Measurements from ENCODE around the gene TMPRSS2.

TMPRSS2 gene

GRCh38 chr21:41507521-41508414 is at the start of gene TMPRSS2:
Gene TMPRSS2 (minus strand): TSS chr21:41508158. CDS start chr21:41498133, 10,025 bp downstream.
- DNase-seq (ENCODE audit: low read depth in 2 of 2), result no peak

GRCh38 chr21:41555057-41555456 is 47.1 kb upstream of the TMPRSS2 start:
- no peak for DNase-seq (ENCODE audit: low read depth in 2 of 2)

GRCh38 chr21:41552254-41552653 is 44.3 kb upstream of the TMPRSS2 start:
- no peak for DNase-seq (ENCODE audit: low read depth in 2 of 2)

- no peak for DNase-seq (ENCODE audit: low read depth in 2 of 2)
These were observed 40.8 kb upstream of the TMPRSS2 start for GRCh38 chr21:41548781-41549180.

GRCh38 chr21:41547111-41547510 is 39.2 kb upstream of the TMPRSS2 start:
- DNase-seq (ENCODE audit: low read depth in 2 of 2), result no peak

- DNase-seq (ENCODE audit: low read depth in 2 of 2), result no peak
These were observed 37.8 kb upstream of the TMPRSS2 start for GRCh38 chr21:41545500-41546359.

- no peak for DNase-seq (ENCODE audit: low read depth in 2 of 2)
These were observed 34.8 kb upstream of the TMPRSS2 start for GRCh38 chr21:41542727-41543126.

- DNase-seq (ENCODE audit: low read depth in 2 of 2), result no peak
These were observed 29.4 kb upstream of the TMPRSS2 start for GRCh38 chr21:41537356-41537755.

GRCh38 chr21:41536827-41537103 is 28.8 kb upstream of the TMPRSS2 start:
- no peak for DNase-seq (ENCODE audit: low read depth in 2 of 2)

- DNase-seq (ENCODE audit: low read depth in 2 of 2), result no peak
These were observed 28.3 kb upstream of the TMPRSS2 start for GRCh38 chr21:41536076-41536826.

- DNase-seq (ENCODE audit: low read depth in 2 of 2), result no peak
These were observed 22.4 kb upstream of the TMPRSS2 start for GRCh38 chr21:41530366-41530765.

GRCh38 chr21:41529769-41530168 is 21.8 kb upstream of the TMPRSS2 start:
- no peak for DNase-seq (ENCODE audit: low read depth in 2 of 2)

GRCh38 chr21:41526478-41527087 is 18.6 kb upstream of the TMPRSS2 start:
- no peak for DNase-seq (ENCODE audit: low read depth in 2 of 2)

- no peak for DNase-seq (ENCODE audit: low read depth in 2 of 2)
These were observed 15.2 kb upstream of the TMPRSS2 start for GRCh38 chr21:41523175-41523574.

- DNase-seq (ENCODE audit: low read depth in 2 of 2), result no peak
These were observed 13.6 kb upstream of the TMPRSS2 start for GRCh38 chr21:41521489-41522027.

- no peak for DNase-seq (ENCODE audit: low read depth in 2 of 2)
These were observed 12.8 kb upstream of the TMPRSS2 start for GRCh38 chr21:41520560-41521442.

- DNase-seq (ENCODE audit: low read depth in 2 of 2), result no peak
These were observed 12.0 kb upstream of the TMPRSS2 start for GRCh38 chr21:41519806-41520559.

GRCh38 chr21:41518757-41519156 is 10.8 kb upstream of the TMPRSS2 start:
- DNase-seq (ENCODE audit: low read depth in 2 of 2), result no peak

GRCh38 chr21:41511858-41512257 is 3.9 kb upstream of the TMPRSS2 start:
- DNase-seq (ENCODE audit: low read depth in 2 of 2), result no peak

- no peak for DNase-seq (ENCODE audit: low read depth in 2 of 2)
These were observed 2.5 kb upstream of the TMPRSS2 start for GRCh38 chr21:41510500-41510899.
